Renal cortex interstitium (tissue), 11 donors: ENCODE data around the gene FGF14. TPM values are rescaled to one million over a fixed set of nuclear protein-coding genes. Genes with fewer than 3 reads are reported as not detected.

Experiments used
- DNase-seq, 11 donors: peaks; one replicate each; pipeline ENCODE4 v3.0.0-alpha.2; 2013; ENCODE audit warnings: low read depth in 9 of 11, low spot score in 4 of 11; ENCODE audit errors: extremely low read depth in 1 of 11
- polyA plus RNA-seq, 3 donors: library from polyadenylated mRNA; unstranded; fragments of 120-200 nt; gene quantifications; one replicate each; pipeline ENCODE4 v1.2.1, GENCODE V29; 2013; ENCODE audit not compliant: insufficient read length in 3 of 3

FGF14 gene
- polyA plus RNA-seq, 3 donors: 0.56 to 1.1 (median 0.86) TPM

GRCh38 chr13:101749584-101749983, 652.3 kb downstream of the FGF14 start:
- DNase-seq: no peak

DNA sequence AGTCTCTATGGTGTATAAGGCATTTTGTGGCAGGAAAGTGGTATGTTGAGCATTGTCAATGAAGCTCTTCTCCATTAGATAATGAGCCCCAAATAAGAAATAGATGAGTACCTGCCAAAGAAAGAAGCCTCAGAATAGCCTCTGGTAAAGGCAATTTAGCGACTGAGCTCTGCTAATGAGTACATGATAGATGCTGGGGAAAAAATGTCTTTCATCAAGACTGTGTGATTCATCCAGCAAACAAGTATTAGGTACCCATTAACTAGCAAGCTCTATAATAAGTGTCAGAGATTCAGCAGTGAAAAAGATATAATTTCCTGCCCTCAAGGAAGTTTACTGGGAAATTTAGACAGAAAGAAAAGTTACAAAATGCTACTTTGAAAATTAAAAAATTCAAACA, 654.8 kb downstream of the FGF14 start:
- DNase-seq: no peak

- DNase-seq: no peak
Measured at GRCh38 chr13:101746513-101746912, 655.3 kb downstream of the FGF14 start.

DNA sequence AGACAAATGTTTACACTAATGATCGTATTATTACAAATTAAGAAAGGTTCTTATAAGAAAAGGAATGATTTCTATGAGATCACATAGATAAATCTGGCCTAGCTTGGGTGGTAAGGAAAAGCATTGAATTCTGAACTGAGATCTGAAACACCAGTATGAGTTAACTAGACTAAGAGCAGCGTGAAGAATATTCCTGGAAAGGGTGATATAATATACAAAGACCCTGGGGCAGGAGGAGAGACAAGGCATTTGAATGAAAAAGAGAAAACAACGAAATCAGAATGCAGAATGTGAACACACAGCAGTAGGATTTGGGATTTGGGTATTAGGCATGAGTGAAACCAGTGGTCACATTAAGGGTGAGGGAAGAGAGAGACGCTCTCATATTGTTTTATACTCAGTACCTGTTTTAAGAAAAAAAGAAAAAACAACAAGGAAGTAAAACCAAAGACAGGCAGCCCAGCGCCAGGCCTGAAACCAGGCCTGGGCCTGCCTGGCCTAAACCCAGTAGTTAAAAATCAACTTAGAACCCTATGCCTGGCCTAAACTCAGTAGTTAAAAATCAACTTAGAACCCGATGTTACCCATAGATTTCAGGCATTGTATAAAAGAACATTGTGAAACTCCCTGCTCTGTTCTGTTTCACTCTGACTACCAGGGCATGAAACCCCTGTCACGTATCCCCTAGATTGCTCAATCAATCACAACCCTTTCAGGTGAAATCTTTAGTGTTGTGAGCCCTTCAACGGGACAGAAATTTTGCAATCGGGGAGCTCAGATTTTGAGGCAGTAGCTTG, 662.3 kb downstream of the FGF14 start:
- no peak for DNase-seq

DNA sequence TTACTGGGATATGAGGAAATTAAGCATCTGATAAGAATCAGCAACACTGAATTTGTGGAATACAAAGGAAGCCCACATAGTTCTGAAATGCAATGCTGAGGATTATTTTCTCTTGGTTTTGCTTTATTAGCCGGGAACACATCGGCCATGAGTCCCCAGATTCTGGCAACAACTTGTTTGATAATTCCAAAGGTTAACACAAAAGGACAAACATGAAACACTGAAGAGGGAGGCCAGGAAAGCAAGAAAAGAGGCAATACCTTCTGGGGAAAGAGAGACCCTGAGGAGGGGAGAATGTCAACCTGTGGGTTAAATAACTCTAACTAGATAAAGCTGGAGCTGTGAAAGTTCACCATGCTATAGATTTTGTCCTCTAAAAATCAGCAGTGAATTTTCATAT, 663.5 kb downstream of the FGF14 start:
- no peak for DNase-seq

GRCh38 chr13:101736566-101736965, 665.3 kb downstream of the FGF14 start:
- no peak for DNase-seq

DNA sequence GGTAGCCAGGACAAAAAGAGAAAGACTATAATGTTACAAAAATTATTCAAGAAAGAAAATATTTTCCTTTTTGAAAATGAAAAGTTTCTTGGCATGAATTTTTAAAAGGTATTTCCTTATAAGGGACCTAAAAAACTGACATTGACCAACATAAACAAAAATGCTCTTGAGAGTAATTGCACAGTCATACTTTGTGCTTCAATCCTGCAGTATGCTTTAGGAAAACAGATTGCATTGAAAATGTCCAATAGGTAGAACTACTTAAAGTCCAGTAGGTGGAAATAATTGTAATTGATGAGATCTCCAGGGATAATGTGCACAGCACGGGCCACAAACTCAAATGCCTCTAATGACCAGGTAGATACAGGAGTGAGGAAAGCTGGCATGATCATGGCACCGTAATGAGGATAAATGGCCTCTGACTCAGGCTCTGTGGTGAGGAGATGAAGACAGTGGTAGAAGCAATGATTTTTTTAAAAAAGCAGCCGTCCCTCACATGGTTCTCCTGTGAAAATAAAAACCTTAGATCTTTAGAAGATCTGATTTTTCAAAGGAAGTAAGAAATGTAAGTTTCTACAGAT, 671.3 kb downstream of the FGF14 start:
- DNase-seq: no peak

- DNase-seq: no peak
Measured at GRCh38 chr13:101728615-101729014, 673.2 kb downstream of the FGF14 start.

DNA sequence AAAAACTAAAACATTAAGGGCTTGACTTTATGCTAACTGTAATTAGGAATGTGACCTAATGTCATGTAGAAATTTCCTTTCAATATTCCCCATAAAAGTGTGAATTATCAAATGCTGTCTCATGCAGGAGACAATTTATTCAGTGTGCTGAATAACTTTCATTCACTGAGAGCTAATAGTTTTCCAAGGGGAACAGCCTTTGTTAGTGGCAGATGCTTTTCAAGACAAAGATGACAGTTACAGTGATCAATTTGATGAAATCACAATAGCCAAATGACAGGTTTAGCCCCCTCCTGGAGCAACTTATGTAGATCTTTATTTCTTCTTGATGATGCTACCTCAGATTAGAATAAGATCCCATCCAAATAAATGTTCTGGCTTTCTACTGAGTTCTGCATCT, 673.8 kb downstream of the FGF14 start:
- no peak for DNase-seq

GRCh38 chr13:101727118-101727517, 674.7 kb downstream of the FGF14 start:
- no peak for DNase-seq

- DNase-seq: no peak
Measured at GRCh38 chr13:101726681-101727080, 675.2 kb downstream of the FGF14 start.

DNA sequence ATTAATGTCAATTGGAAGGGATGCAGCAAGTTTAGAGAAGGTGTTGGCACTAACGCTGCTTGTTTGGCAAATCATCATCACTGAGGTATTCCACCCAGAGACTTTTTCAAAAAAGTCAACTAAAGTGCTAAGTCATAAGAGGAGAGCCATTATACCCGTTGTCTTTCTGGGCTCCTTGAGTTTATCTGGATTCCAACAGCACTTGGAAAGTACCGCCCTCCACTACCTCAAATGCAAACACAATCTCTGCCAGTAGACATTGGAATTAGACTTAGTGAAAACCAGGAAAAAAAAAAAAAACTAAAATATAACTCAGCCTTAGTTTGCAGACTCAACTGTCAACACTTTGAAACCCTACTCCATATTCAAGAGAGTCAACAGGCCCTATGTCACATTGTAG, 683.4 kb downstream of the FGF14 start:
- no peak for DNase-seq

GRCh38 chr13:101717353-101717752, 684.5 kb downstream of the FGF14 start:
- no peak for DNase-seq

DNA sequence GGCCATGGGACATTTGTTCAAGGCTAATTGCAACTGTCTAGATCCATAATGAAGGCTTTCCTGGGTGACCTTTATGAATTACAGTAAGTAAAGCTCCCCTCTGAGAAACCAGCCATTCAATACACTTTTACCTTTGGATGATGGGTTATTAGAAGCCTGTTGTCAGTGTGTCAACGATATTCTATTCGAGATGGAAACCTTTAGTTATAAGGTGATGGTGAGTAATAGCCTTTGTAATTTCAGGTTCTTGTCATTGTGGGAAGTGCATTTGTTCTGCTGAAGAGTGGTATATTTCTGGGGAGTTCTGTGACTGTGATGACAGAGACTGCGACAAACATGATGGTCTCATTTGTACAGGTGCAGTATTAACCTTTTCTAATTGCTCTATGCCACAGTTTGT, 687.7 kb downstream of the FGF14 start:
- DNase-seq: no peak

GRCh38 chr13:101712026-101712348, 689.9 kb downstream of the FGF14 start:
- DNase-seq: no peak

- no peak for DNase-seq
Measured at GRCh38 chr13:101711307-101712025, 690.4 kb downstream of the FGF14 start.

GRCh38 chr13:101709952-101710351, 691.9 kb downstream of the FGF14 start:
- no peak for DNase-seq

DNA sequence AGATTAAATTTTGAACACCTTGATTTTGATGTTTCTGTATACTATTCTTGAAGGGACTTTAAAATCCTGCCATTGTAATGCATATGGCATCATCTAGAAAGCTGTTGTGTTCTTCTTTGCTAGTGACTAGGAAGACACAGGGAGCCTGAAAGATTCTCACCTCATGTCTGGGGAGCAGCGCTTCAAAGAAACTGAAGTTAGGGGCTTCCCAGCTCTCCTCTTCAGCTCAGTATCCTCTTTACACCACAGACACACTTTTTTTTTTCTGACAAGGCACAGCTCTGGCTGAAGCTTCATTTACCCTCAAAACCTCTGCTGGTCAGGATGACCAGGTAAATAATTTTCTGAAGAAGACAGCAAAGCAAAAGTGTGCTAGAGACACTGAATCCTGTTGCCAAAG, 693.7 kb downstream of the FGF14 start:
- no peak for DNase-seq

DNA sequence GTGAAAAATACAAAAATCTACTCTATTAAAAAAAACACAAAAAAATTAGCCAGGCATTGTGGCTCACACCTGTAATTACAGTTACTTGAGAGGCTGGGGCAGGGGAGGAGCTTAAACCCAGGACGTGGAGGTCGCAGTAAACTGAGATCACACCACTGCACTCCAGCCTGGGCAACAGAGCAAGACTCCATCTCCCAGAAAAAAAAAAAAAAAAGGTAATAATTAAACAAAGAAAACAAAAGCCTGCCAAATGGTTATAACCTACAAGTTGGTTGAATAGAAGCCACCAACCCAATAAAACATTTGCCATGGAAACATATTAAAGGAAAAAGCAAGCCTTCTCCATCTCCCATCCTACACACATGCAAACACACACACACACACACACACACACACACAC, 694.2 kb downstream of the FGF14 start:
- DNase-seq: no peak

DNA sequence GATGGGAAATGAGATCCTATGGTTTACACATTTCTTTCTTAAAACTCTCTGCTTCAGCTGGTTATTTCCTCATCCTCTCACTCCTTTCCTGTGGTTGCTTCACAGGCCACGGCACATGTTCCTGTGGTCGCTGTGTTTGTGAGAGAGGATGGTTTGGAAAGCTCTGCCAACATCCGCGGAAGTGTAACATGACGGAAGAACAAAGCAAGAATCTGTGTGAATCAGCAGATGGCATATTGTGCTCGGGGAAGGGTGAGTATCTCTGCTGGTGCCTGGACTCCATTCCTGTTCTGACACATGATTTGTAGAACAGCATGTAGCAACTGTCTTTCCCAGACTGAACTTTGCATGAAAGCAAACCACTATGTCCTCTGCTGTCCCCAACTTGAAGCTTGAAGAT, 695.2 kb downstream of the FGF14 start:
- DNase-seq: no peak

GRCh38 chr13:101703838-101704237, 698.0 kb downstream of the FGF14 start:
- no peak for DNase-seq
